Keratinocyte (primary cell): Measurements from ENCODE around the gene NCR2. TPM values are rescaled to one million over a fixed set of nuclear protein-coding genes. Genes with fewer than 3 reads are reported as not detected.

Experiments
- DNase-seq: peaks from one replicate; pipeline ENCODE4 v3.0.0-alpha.2; 2011; ENCODE audit warnings: low read depth, missing footprints, low spot score
- FAIRE-seq: peaks from 2 replicates; lab custom pipeline; 2011; peaks lifted over from hg19 to GRCh38; lab: Jason Lieb, UNC
- H2AFZ ChIP-seq: 2 replicates; pipeline ENCODE4 v1.6.0; 2012; ENCODE audit warnings: low read length, control low read depth, inconsistent platforms; ENCODE audit not compliant: control insufficient read depth
- H3K27ac ChIP-seq: 2 replicates; pipeline ENCODE4 v1.5.1; 2011; ENCODE audit warnings: low read length; ENCODE audit not compliant: control insufficient read depth, insufficient read depth
- H3K27me3 ChIP-seq: 3 replicates; pipeline ENCODE4 v1.6.0; 2011; ENCODE audit warnings: low read length; ENCODE audit not compliant: control insufficient read depth, insufficient read depth; ENCODE audit errors: extremely low read depth
- H3K36me3 ChIP-seq, 2 experiments: 2 replicates in 1 of 2; 3 replicates in 1 of 2; pipeline ENCODE4 v1.5.1; 2011; ENCODE audit warnings: low read length in 2 of 2, mild to moderate bottlenecking in 1 of 2; ENCODE audit not compliant: control insufficient read depth in 2 of 2, insufficient read depth in 2 of 2; ENCODE audit errors: extremely low read depth in 1 of 2
- H3K4me1 ChIP-seq: 3 replicates; pipeline ENCODE4 v1.5.1; 2011; ENCODE audit warnings: low read length; ENCODE audit not compliant: control insufficient read depth, insufficient read depth; ENCODE audit errors: extremely low read depth
- H3K4me2 ChIP-seq: 3 replicates; pipeline ENCODE4 v1.6.0; 2011; ENCODE audit warnings: low read depth, low read length; ENCODE audit not compliant: control insufficient read depth, insufficient read depth; ENCODE audit errors: extremely low read depth
- H3K4me3 ChIP-seq, 3 experiments: fragments of 200-600 bp in 1 of 3; sonication (generic) in 1 of 3; 2 replicates in 2 of 3; 3 replicates in 1 of 3; pipeline ENCODE4 v1.5.1; 2011 to 2016; ENCODE audit warnings: low read length in 3 of 3, mild to moderate bottlenecking in 3 of 3, control low read depth in 2 of 3, inconsistent platforms in 1 of 3, low read depth in 1 of 3, mixed read lengths in 1 of 3, mixed run types in 1 of 3, moderate library complexity in 1 of 3; ENCODE audit not compliant: control insufficient read depth in 2 of 3, insufficient read depth in 2 of 3; ENCODE audit errors: extremely low read depth in 1 of 3
- H3K79me2 ChIP-seq: 2 replicates; pipeline ENCODE4 v1.6.0; 2012; ENCODE audit warnings: low read length; ENCODE audit not compliant: control insufficient read depth, insufficient read depth
- H3K9ac ChIP-seq: 3 replicates; pipeline ENCODE4 v1.6.0; 2011; ENCODE audit warnings: low read length; ENCODE audit not compliant: control insufficient read depth, insufficient read depth; ENCODE audit errors: extremely low read depth
- H3K9me1 ChIP-seq: 3 replicates; pipeline ENCODE4 v1.6.0; 2011; ENCODE audit warnings: low read length; ENCODE audit not compliant: control insufficient read depth, insufficient read depth; ENCODE audit errors: extremely low read depth
- H3K9me3 ChIP-seq: 2 replicates; pipeline ENCODE4 v1.5.1; 2012; ENCODE audit warnings: low read depth, low read length; ENCODE audit not compliant: control insufficient read depth
- H4K20me1 ChIP-seq: 3 replicates; pipeline ENCODE4 v1.6.0; 2011; ENCODE audit warnings: low read length; ENCODE audit not compliant: control insufficient read depth, insufficient read depth; ENCODE audit errors: extremely low read depth
- CTCF ChIP-seq, 3 experiments: IDR thresholded peaks in 1 of 3; conservative IDR thresholded peaks in 1 of 3; optimal IDR thresholded peaks in 1 of 3; 2 replicates in 2 of 3; 3 replicates in 1 of 3; pipeline versions ENCODE3 to v1.5.1; 2011; ENCODE audit warnings: low read length in 3 of 3, mild to moderate bottlenecking in 3 of 3, moderate library complexity in 2 of 3, control low read depth in 1 of 3, inconsistent platforms in 1 of 3; ENCODE audit not compliant: insufficient read depth in 2 of 3; ENCODE audit errors: extremely low read depth in 1 of 3
- EZH2 ChIP-seq: IDR thresholded peaks from one replicate; pipeline ENCODE4 v1.6.1; 2012; ENCODE audit warnings: inconsistent platforms, mild to moderate bottlenecking, low read length, moderate library complexity
- dilution Hi-C: fragments of 300-500 bp; cut with MboI; formaldehyde crosslinking; loops from one replicate; pipeline ENCODE4 v1.7.0; 2020; ENCODE audit warnings: low sequenced_read_pairs; ENCODE audit not compliant: extremely low pct_ligation_motif_present
- polyA plus RNA-seq, 5 experiments: library from polyadenylated mRNA; depleted of rRNA in 3 of 5; stranded (reverse) in 3 of 5; stranded (forward) in 1 of 5; unstranded in 1 of 5; fragments of >200 nt; gene quantifications; 1 replicate in 1 of 5; 2 replicates in 3 of 5; 3 replicates in 1 of 5; pipeline versions ENCODE4 v1.2.1 to v1.2.3, GENCODE V29; 2011 to 2012; ENCODE audit warnings: missing spikeins in 2 of 5, low read depth in 1 of 5, low replicate concordance in 1 of 5

The NCR2 gene
- polyA plus RNA-seq, 1 donor (not counting 4 experiments of a cell fraction or from before 2014, with no cell fraction given), result not detected

GRCh38 chr6:41373627-41373918 lies 38.2 kb downstream of the NCR2 start:
- no peaks in the 10 kb centered on the region for H3K9me3 ChIP-seq
- H3K27ac ChIP-seq, result no peak overlapping the region
- H2AFZ ChIP-seq, result no peak overlapping the region
- FAIRE-seq (no peak), DNase-seq (no peak)
- no peaks in the 10 kb centered on the region for H3K79me2 ChIP-seq
- H3K4me1 ChIP-seq, result peaks cover 20% of the 10 kb centered on the region
- no peaks in the 10 kb centered on the region for H4K20me1 ChIP-seq
- H3K4me2 ChIP-seq, result no peak overlapping the region
- TF ChIP-seq CTCF (optimal IDR thresholded peaks at IDR 0.05 in 1 of 3, IDR thresholded peaks at IDR 0.05 in 1 of 3, conservative IDR thresholded peaks at IDR 0.05 in 1 of 3; ENCODE audit: extremely low read depth in 1 of 3, insufficient read depth in 2 of 3, low read length in 3 of 3) (no peak), EZH2 (no peak)
- H3K9ac ChIP-seq, result no peak overlapping the region
- H3K36me3 ChIP-seq, result no peaks in the 10 kb centered on the region
- no peak overlapping the region for H3K4me3 ChIP-seq
- no peaks in the 10 kb centered on the region for H3K9me1 ChIP-seq
- peaks cover 73% of the 10 kb centered on the region for H3K27me3 ChIP-seq
- dilution Hi-C loops, result no loop called here

GRCh38 chr6:41373919-41374617 lies 38.7 kb downstream of the NCR2 start:
- H4K20me1 ChIP-seq, result no peaks in the 10 kb centered on the region
- no peak overlapping the region for H3K27ac ChIP-seq
- H3K4me1 ChIP-seq, result peaks cover 20% of the 10 kb centered on the region
- H3K27me3 ChIP-seq, result peaks cover 77% of the 10 kb centered on the region
- H2AFZ ChIP-seq, result no peak overlapping the region
- dilution Hi-C loops, result no loop called here
- DNase-seq (no peak), FAIRE-seq (no peak)
- TF ChIP-seq EZH2 (peak; percentile 95), CTCF (optimal IDR thresholded peaks at IDR 0.05 in 1 of 3, IDR thresholded peaks at IDR 0.05 in 1 of 3, conservative IDR thresholded peaks at IDR 0.05 in 1 of 3; ENCODE audit: extremely low read depth in 1 of 3, insufficient read depth in 2 of 3, low read length in 3 of 3) (no peak)
- peak overlapping the region; percentile 27 for H3K4me2 ChIP-seq
- no peaks in the 10 kb centered on the region for H3K79me2 ChIP-seq
- no peaks in the 10 kb centered on the region for H3K9me1 ChIP-seq
- H3K9ac ChIP-seq, result no peak overlapping the region
- H3K9me3 ChIP-seq, result no peaks in the 10 kb centered on the region
- no peaks in the 10 kb centered on the region for H3K36me3 ChIP-seq
- H3K4me3 ChIP-seq, result no peak overlapping the region
